PC-9 (cell line): Measurements from ENCODE around the gene GSC2.

Experiments
- CTCF ChIP-seq: fragments of 200-600 bp; sonication (generic); conservative IDR thresholded peaks from 2 replicates; pipeline ENCODE4 v1.6.1; 2017; ENCODE audit warnings: mixed run types, antibody characterized with exemption, mild to moderate bottlenecking, moderate library complexity
- EZH2 ChIP-seq: fragments of 200-600 bp; sonication (generic); IDR thresholded peaks from 2 replicates; pipeline ENCODE4 v1.8.0; 2017; ENCODE audit warnings: antibody characterized with exemption, low read depth

GRCh38 chr22:19119949-19120348, 30.1 kb downstream of the GSC2 start:
- TF ChIP-seq CTCF = no peak
- TF ChIP-seq EZH2 = no peak
